HG02840 (cell line): ENCODE measurements around the gene FSTL1.

Experiments
- ATAC-seq: cut with Tn5 transposase; IDR thresholded peaks from one replicate; pipeline ENCODE4 v1.9.1; 2021; ENCODE audit warnings: mild to moderate bottlenecking, moderate library complexity, moderate number of reproducible peaks; ENCODE audit not compliant: unreplicated experiment, low FRiP score

FSTL1 gene

GRCh38 chr3:120440762-120441161 is 10.0 kb downstream of the FSTL1 start:
- no peak for ATAC-seq

DNA sequence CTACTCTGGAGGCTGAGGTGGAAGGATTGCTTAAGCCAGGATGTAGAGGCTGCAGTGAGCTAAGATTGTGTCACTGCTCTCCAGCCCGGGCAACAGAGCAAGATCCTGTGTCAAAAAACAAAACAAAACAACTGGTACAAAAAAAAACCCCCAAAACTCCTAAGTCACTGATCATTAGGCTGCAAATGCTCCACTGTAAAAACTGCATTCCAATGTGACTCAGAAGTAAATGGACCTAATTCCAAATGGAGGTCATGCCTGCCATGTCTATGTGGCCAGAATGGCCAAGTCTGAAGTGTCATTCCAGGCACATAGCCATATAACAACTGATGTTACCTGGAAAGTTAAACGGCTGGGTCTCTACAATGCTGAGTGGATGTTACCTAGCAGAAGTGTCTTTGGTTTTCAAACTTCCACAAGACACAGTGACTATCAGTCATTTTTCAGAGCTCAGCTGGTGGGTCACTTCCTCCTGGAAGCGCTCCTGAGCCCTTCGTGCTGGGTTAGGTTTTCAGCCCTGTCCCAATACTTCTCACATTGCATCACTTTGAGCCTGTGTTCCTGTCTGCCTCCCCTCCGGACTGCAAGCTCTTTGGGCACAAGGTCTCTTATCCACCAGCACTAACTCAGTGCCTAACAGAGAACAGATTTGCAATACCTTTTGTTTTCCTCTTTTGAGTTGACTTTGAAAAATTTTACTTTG is 10.6 kb downstream of the FSTL1 start:
- ATAC-seq: no peak

GRCh38 chr3:120438665-120439370 is 12.0 kb downstream of the FSTL1 start:
- no peak for ATAC-seq

DNA sequence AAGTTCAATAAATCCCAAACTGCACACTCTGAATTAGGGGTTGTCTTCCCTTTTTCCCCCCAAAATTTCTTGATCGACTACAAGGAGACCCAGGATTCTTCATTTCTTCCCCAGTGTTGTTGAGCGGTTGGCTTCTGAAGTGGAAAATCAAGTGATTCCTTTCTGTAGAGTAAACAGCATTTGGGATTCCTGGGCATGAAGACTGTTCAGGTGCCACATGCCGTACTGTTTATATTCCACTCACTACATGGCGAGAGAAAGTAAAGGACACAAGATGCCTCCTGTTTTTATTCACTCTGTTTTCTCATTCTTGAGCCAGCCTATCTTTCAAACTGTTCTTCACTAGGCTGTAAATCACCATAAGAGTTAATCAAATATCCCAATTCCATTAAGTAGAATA is 12.6 kb downstream of the FSTL1 start:
- ATAC-seq: no peak

- ATAC-seq: no peak
Measured at GRCh38 chr3:120437559-120437958, 13.2 kb downstream of the FSTL1 start.

DNA sequence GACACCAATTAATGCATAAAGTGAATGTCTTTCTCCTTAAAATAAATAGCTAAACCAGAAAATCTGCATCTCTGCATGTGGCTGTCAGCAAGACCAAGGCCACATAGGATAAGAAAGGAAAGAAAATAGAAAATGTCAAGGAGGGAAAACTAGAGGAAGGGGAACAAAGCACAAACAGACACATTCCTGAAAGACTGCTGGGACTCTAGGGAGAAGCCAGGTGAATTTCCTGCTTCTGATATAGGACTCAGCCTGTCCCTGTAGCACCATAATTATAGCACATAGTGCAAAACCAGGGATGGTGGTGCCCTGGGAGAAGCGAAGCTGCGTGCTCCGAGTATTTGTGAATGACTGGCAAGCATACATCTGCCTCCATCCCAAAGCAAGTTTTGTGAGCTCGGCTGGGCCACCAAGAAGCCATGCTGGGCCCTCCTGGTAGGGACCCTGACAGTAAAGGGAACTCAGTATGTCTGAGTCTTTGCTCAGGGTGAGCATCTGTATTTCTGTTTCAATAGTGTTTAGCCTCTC is 14.2 kb downstream of the FSTL1 start:
- no peak for ATAC-seq

DNA sequence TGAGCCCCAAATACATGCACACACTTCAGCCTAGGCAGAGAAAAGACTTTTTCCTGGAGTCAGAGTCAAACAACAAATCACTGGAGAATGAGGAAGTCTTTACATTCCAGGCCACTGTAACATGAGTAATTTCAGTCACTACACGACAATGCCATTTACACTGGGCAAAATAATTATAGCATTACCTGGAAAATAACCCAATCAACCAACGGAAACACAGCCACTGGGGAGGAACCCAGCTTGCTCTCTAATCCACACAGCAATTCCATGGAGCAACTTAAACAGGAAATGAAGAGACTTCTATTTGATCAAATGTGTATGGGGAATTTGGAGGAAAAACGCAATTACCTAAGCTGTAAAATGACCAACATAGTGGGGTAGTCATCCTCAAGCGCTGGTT is 15.2 kb downstream of the FSTL1 start:
- no peak for ATAC-seq

DNA sequence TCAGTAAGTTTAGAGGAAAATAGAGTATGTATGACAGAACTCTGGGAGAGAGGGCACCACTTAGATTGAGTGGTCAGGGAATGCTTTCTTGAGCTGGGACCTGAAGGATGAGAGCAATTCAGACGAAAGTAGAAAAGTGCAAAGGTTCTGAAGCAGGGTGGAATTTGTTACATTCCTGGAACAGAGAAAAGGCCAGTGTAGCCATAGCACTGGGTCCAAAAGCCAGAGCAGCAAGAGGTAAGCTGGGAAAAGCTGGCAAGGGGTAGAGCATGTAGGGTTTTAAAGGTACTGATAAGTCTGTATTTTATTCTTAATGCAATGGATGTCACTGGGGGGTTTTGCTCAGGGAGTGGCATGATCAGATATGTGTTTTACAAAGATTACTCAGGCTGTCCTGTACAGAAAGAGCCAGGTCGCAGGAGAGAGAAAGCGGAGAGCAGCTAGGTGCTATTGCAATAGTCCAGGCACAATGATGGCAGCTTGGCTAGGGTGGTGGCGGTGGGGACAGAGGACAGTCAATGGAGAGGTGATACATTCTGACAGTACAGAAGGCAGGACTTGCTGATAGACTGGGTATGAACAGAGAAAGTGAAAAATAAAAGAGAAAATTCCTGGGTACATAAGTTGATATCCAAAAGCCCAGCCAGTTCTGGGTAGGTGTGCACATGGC is 17.0 kb downstream of the FSTL1 start:
- no peak for ATAC-seq

DNA sequence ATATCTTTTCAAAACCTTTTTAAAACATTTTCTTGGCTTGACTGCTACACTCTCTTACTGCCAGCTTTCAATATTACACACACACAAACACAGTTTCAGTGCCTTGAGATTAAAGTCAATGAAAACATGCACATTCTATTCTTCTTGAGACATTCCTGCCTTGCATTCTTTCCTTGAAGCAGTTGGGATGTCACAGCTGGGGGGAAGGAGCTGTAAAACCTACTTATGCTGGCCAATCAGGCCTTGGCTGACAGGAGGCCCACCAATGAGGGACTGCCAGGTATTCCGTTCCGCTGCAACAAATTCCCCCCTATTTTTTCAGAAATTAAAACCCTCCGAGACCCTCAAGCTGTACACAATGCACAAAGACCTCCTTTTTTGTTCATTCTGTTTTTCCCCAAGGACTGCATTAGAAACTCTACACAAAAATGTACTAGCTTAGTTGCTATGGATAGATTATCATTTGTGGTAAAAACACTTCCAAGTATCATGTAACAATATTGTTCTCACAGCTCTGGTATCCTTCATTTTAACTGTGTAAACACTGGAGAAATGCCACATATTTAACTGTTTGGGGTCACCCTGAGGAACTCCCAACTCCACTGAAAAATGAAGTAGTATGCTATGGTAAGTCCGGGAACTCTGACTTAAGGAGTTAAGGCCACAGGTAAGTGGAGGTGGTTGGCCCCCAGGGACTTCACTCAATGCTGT is 18.5 kb downstream of the FSTL1 start:
- ATAC-seq: no peak

- ATAC-seq: no peak
Measured at GRCh38 chr3:120429921-120430361, 20.9 kb downstream of the FSTL1 start.

DNA sequence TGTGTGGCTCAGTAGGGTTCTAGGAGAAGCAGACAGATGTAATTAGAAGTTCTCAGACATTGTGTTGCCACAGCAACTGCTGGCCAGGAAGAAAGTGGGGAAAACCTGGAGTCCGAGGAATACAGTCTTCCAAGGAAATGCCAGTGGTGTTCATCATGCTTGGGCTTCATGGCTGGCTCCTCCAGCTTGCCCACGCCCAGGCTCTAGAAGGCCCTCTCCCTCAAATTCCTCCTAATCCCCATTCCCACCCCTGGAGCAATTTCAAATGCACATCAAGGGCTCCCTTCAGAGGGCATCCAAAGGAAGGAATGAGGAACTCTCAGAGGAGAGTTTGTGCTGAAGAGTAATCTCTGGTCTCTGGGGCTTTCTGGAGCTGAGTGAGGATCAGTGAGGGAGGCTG is 21.9 kb downstream of the FSTL1 start:
- ATAC-seq: no peak

GRCh38 chr3:120427201-120427600 is 23.6 kb downstream of the FSTL1 start:
- ATAC-seq: no peak

GRCh38 chr3:120425572-120426250 is 25.1 kb downstream of the FSTL1 start:
- no peak for ATAC-seq

DNA sequence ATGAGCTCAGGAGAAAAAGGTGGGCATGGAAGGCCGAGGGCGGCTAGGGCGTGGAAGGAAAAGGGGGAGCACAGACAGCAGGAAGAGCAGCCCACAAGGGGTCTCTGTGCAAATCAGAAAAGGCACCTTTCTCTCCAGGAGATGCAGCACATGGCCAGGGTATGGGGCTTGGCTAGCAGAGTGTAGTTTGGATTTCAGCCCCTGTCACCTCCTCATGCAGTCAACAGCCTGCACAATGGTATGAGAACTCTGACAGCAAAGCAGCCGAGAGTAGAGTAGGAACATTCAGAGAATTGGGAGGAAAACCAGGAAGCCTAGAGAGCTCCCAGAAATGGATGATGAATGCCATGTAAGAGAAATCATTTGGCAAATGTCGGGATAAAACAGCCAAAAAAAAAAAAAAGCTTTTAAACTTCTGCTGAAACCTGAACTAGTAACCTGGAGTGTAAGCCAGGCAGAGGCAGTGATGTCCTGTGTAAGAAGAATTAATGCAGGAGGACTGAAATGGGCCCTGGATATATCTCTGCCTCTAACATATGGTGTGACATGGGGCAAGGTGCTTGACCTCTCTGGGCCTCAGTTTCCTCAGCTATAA is 25.7 kb downstream of the FSTL1 start:
- ATAC-seq: no peak

DNA sequence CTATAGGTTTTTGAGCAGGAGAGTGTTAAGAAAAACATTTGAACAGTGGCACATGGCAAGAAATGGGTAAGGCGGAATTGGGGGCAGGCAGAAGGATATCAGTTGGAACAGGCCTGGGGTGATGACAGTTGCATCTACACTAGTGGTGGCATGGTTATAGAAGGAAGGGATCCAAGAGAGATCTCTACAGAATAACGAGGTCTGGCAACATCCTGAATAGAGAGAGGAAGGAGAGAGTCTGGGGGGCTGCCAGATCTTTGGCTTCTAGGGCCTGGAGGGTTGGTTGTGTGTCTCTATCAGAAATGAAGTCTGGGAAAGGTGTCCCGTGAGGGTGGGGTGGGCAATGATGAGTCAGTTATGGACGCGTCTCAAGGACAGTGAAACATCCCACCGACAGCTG is 26.3 kb downstream of the FSTL1 start:
- no peak for ATAC-seq

- no peak for ATAC-seq
Measured at GRCh38 chr3:120423432-120423831, 27.4 kb downstream of the FSTL1 start.

GRCh38 chr3:120421926-120422325 is 28.9 kb downstream of the FSTL1 start:
- no peak for ATAC-seq

- ATAC-seq: no peak
Measured at GRCh38 chr3:120420928-120421551, 29.8 kb downstream of the FSTL1 start.

- ATAC-seq: no peak
Measured at GRCh38 chr3:120420360-120420759, 30.4 kb downstream of the FSTL1 start.
